Karpas-422 (cell line): ENCODE results near the gene CACNA1H. TPM values are rescaled to one million over a fixed set of nuclear protein-coding genes. Genes with fewer than 3 reads are reported as not detected.
"Not testable (repeated sequence)": the region's sequence is repeated elsewhere in the genome, so short reads cannot be mapped to it uniquely, and the experiment has no call there.

Experiments
- DNase-seq: peaks from one replicate; pipeline ENCODE4 v3.0.0-alpha.2; 2015
- H2AFZ ChIP-seq: fragments of 200-600 bp; sonication (generic); 2 replicates; pipeline ENCODE4 v1.6.1; 2014; ENCODE audit warnings: antibody characterized with exemption, low read length, mixed read lengths
- H3K27ac ChIP-seq: fragments of 200-600 bp; sonication (generic); 2 replicates; pipeline ENCODE4 v1.5.1; 2014; ENCODE audit warnings: mild to moderate bottlenecking, low read length, moderate library complexity
- H3K27me3 ChIP-seq: fragments of 200-600 bp; sonication (generic); 2 replicates; pipeline ENCODE4 v1.6.1; 2014; ENCODE audit warnings: low read length, mixed read lengths
- H3K36me3 ChIP-seq: fragments of 200-600 bp; sonication (generic); 2 replicates; pipeline ENCODE4 v1.6.1; 2014; ENCODE audit warnings: low read length, mixed read lengths; ENCODE audit not compliant: insufficient read depth
- H3K4me1 ChIP-seq: fragments of 200-600 bp; sonication (generic); 2 replicates; pipeline ENCODE4 v1.6.1; 2014; ENCODE audit warnings: mild to moderate bottlenecking, low read length, mixed read lengths
- H3K4me2 ChIP-seq: fragments of 200-600 bp; sonication (generic); 2 replicates; pipeline ENCODE4 v1.6.1; 2014; ENCODE audit warnings: low read length, low read depth, mild to moderate bottlenecking; ENCODE audit not compliant: poor library complexity, severe bottlenecking
- H3K4me3 ChIP-seq: fragments of 200-600 bp; sonication (generic); 2 replicates; pipeline ENCODE4 v1.5.1; 2014; ENCODE audit warnings: mild to moderate bottlenecking, antibody characterized with exemption, low read length, mixed read lengths
- H3K79me2 ChIP-seq: fragments of 200-600 bp; sonication (generic); 2 replicates; pipeline ENCODE4 v1.6.1; 2014; ENCODE audit warnings: mild to moderate bottlenecking, low read length, mixed read lengths
- H3K9ac ChIP-seq: fragments of 200-600 bp; sonication (generic); 2 replicates; pipeline ENCODE4 v1.6.0; 2014; ENCODE audit warnings: low read length
- H3K9me2 ChIP-seq: fragments of 200-600 bp; sonication (generic), shearing (Covaris generic); replicated peaks from 2 replicates; pipeline ENCODE4 v1.6.0; 2014; ENCODE audit warnings: mild to moderate bottlenecking, low read length, moderate library complexity; ENCODE audit not compliant: insufficient read depth
- H3K9me3 ChIP-seq: fragments of 300-700, 200-600 bp; sonication (generic); 2 replicates; pipeline ENCODE4 v1.6.1; 2014; ENCODE audit warnings: low read length, mixed read lengths
- H4K20me1 ChIP-seq: fragments of 200-600 bp; sonication (generic); 2 replicates; pipeline ENCODE4 v1.6.1; 2014; ENCODE audit warnings: mild to moderate bottlenecking, antibody characterized with exemption, low read length, low read depth; ENCODE audit not compliant: insufficient read depth
- total RNA-seq: library from RNA; depleted of rRNA; stranded (reverse); fragments of >200 nt; shearing (Covaris generic); gene quantifications from 2 replicates; pipeline ENCODE4 v1.2.3, GENCODE V29; 2014; ENCODE audit warnings: low replicate concordance

CACNA1H gene
- total RNA-seq, 1 experiment from 2014 or later = not detected

GRCh38 chr16:1181404-1182315, 28.8 kb downstream of the CACNA1H start:
- Histone ChIP-seq H3K4me3 (no peak overlapping the region), H2AFZ (no peak overlapping the region), H3K9ac (no peak overlapping the region), H3K9me3 (no peaks in the 10 kb centered on the region), H3K27me3 (no peaks in the 10 kb centered on the region), H3K9me2 (no peaks in the 10 kb centered on the region), H3K36me3 (no peaks in the 10 kb centered on the region), H4K20me1 (no peaks in the 10 kb centered on the region), H3K4me2 (no peak overlapping the region), H3K4me1 (no peaks in the 10 kb centered on the region), H3K27ac (no peak overlapping the region), H3K79me2 (no peaks in the 10 kb centered on the region)
- no peak for DNase-seq

DNA sequence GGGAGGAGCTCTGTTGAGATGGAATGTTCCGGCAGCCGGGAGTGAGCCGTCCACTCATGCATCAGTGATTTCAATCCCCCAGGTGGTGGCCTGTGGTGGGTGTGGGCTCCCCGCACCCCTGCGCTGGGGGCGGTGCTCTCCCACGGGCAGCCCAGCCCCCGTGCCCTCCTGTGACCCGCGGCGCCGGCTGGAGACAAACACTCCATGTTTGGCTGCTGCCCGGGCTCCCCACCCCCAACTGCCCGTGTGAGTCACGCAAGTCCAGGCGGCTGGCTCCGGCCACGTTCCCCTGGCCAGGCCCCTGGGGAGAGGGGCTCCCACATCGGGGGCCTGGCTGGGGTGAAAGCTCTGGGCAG, 29.4 kb downstream of the CACNA1H start:
- Histone ChIP-seq H3K36me3 (no peaks in the 10 kb centered on the region), H4K20me1 (no peaks in the 10 kb centered on the region), H3K4me3 (no peak overlapping the region), H3K9me2 (no peaks in the 10 kb centered on the region), H3K27me3 (no peaks in the 10 kb centered on the region), H3K79me2 (no peaks in the 10 kb centered on the region), H3K27ac (no peak overlapping the region), H3K9ac (no peak overlapping the region), H2AFZ (no peak overlapping the region), H3K9me3 (no peaks in the 10 kb centered on the region), H3K4me1 (no peaks in the 10 kb centered on the region), H3K4me2 (no peak overlapping the region)
- no peak for DNase-seq

- no peak overlapping the region for H3K9ac ChIP-seq
- H3K27ac ChIP-seq = no peak overlapping the region
- H3K79me2 ChIP-seq = no peaks in the 10 kb centered on the region
- no peak overlapping the region for H2AFZ ChIP-seq
- no peak overlapping the region for H3K4me2 ChIP-seq
- no peak overlapping the region for H3K4me3 ChIP-seq
- no peaks in the 10 kb centered on the region for H3K36me3 ChIP-seq
- H3K27me3 ChIP-seq = no peaks in the 10 kb centered on the region
- no peaks in the 10 kb centered on the region for H4K20me1 ChIP-seq
- no peak for DNase-seq
- H3K9me3 ChIP-seq = no peaks in the 10 kb centered on the region
- no peaks in the 10 kb centered on the region for H3K4me1 ChIP-seq
- H3K9me2 ChIP-seq = no peaks in the 10 kb centered on the region
These were observed 30.3 kb downstream of the CACNA1H start for GRCh38 chr16:1182950-1183907.

GRCh38 chr16:1184156-1184868, 31.4 kb downstream of the CACNA1H start:
- H3K9ac ChIP-seq = no peak overlapping the region
- H2AFZ ChIP-seq = no peak overlapping the region
- no peak for DNase-seq
- H3K27ac ChIP-seq = no peak overlapping the region
- H3K4me2 ChIP-seq = no peak overlapping the region
- no peaks in the 10 kb centered on the region for H4K20me1 ChIP-seq
- H3K9me3 ChIP-seq = no peaks in the 10 kb centered on the region
- H3K79me2 ChIP-seq = no peaks in the 10 kb centered on the region
- no peaks in the 10 kb centered on the region for H3K9me2 ChIP-seq
- H3K4me3 ChIP-seq = no peak overlapping the region
- H3K27me3 ChIP-seq = no peaks in the 10 kb centered on the region
- no peaks in the 10 kb centered on the region for H3K4me1 ChIP-seq
- H3K36me3 ChIP-seq = no peaks in the 10 kb centered on the region

GRCh38 chr16:1184980-1185379, 32.1 kb downstream of the CACNA1H start:
- Histone ChIP-seq H3K27ac (no peak overlapping the region), H3K9me2 (no peaks in the 10 kb centered on the region), H3K4me1 (no peaks in the 10 kb centered on the region), H4K20me1 (no peaks in the 10 kb centered on the region), H3K9me3 (no peaks in the 10 kb centered on the region), H3K36me3 (no peaks in the 10 kb centered on the region), H3K9ac (no peak overlapping the region), H3K79me2 (no peaks in the 10 kb centered on the region), H3K27me3 (no peaks in the 10 kb centered on the region), H3K4me3 (no peak overlapping the region), H3K4me2 (no peak overlapping the region), H2AFZ (no peak overlapping the region)
- no peak for DNase-seq

GRCh38 chr16:1185460-1186207, 32.7 kb downstream of the CACNA1H start:
- H3K4me1 ChIP-seq, H4K20me1 ChIP-seq, H3K9me2 ChIP-seq, H3K27me3 ChIP-seq, H2AFZ ChIP-seq, H3K79me2 ChIP-seq, H3K9ac ChIP-seq, H3K9me3 ChIP-seq, DNase-seq, H3K4me3 ChIP-seq, H3K27ac ChIP-seq, H3K4me2 ChIP-seq, H3K36me3 ChIP-seq: not testable (repeated sequence)

- H3K9ac ChIP-seq = no peak overlapping the region
- no peak overlapping the region for H2AFZ ChIP-seq
- H4K20me1 ChIP-seq = no peaks in the 10 kb centered on the region
- no peaks in the 10 kb centered on the region for H3K79me2 ChIP-seq
- no peak overlapping the region for H3K27ac ChIP-seq
- H3K4me3 ChIP-seq = no peak overlapping the region
- DNase-seq = peak; percentile 86
- peaks cover 6% of the 10 kb centered on the region for H3K4me1 ChIP-seq
- no peaks in the 10 kb centered on the region for H3K9me2 ChIP-seq
- no peak overlapping the region for H3K4me2 ChIP-seq
- H3K36me3 ChIP-seq = no peaks in the 10 kb centered on the region
- H3K9me3 ChIP-seq = no peaks in the 10 kb centered on the region
- no peaks in the 10 kb centered on the region for H3K27me3 ChIP-seq
These were observed 35.7 kb downstream of the CACNA1H start for GRCh38 chr16:1188432-1189189.
